Activated T-cell treated with anti-CD3 and anti-CD28 coated beads for 48 hours (primary cell): ENCODE results near the gene CUTA.
"Not testable (repeated sequence)": the region's sequence is repeated elsewhere in the genome, so short reads cannot be mapped to it uniquely, and the experiment has no call there.

ENCODE experiments used
- DNase-seq: peaks from one replicate; pipeline ENCODE4 v3.0.0-alpha.2; 2020; ENCODE audit warnings: low read depth

The CUTA gene

DNA sequence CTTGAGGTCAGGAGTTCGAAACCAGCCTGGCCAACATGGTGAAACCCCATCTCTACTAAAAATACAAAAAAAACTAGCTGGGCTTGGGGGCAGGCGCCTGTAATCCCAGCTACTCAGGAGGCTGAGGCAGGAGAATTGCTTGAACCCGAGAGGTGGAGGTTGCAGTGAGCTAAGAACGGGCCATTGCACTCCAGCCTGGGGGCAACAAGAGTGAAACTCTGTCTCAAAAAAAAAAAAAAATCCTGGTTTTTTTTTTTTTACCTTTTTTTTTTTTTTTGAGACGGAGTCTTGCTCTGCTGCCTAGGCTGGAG is 50.2 kb downstream of the CUTA start:
- DNase-seq, result not testable (repeated sequence)

DNA sequence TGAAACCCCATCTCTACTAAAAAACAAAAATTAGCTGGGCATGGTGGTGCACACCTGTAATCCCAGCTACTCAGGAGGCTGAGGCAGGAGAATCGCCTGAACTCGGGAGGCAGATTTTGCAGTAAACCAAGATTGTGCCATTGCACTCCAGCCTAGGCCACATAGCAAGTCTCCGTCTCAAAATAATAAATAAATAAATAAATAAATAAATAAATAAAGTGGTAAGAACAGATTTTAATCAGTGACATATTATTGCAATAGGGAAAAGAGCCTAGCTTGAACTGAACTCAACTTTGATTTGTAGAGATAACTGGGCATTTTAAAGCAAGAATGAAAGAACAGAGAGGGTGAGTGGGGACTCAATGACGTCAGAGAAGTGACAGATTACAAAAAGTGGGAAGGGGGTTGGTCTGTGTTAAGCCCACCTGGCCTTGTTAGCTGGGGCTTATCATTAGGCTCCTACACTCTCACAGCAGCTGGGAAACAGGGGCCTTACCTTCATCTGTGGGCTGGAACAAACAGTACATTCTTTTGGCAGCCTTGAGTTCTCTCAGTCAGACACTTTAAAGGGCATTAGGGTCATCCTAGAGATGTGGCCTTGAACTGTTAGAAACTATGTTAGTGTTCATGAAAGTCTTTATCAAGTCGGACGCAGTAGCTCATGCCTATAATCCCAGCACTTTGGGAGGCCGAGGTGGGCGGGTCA is 50.7 kb downstream of the CUTA start:
- no peak for DNase-seq
